Stimulated activated CD4-positive, alpha-beta T cell treated with anti-CD3 and anti-CD28 coated beads, Interleukin-1b, Interleukin-23, amount 100 ng/mL, for 1 hour (primary cell): ENCODE data around the gene RABL2B.

Source experiments
- DNase-seq, 2 donors: peaks; one replicate each; pipeline ENCODE4 v3.0.0-alpha.2; 2020; ENCODE audit warnings: low read depth in 2 of 2

RABL2B gene

DNA sequence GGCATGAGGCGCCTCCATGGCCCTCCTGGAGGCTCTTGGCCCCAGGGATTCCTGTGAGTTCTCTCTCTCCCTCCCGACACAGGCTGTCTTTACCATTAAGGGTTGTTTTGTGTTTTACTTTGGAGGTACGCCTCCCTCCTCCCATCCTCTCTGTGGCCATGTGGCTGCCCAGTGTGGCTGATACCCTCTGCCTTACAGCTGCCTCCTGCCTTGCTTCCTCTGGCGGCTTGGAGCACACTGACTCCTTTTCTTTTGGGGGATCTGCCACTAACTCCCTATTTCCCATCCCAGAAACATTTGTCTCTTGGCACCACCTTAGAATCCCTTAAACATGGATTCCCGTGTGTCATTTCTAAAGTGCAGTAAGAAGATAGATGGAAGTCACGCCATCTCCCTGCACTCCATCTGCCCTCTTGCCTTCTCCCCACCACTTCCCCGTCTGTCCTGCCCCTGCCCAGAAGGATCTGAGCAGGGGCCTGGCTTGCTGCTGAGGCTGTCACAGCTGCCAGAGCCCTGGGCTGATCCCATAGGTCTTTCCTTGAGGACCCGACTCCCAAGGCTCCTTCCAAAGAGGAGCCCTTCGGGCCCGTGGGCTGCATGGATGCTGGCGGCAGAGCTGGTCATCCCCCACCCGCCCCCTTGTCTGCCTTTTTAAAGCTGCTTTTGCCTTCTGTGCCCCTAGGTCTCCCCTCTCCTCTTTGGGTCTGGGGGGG, 60.6 kb downstream of the RABL2B start:
- DNase-seq, result no peak

DNA sequence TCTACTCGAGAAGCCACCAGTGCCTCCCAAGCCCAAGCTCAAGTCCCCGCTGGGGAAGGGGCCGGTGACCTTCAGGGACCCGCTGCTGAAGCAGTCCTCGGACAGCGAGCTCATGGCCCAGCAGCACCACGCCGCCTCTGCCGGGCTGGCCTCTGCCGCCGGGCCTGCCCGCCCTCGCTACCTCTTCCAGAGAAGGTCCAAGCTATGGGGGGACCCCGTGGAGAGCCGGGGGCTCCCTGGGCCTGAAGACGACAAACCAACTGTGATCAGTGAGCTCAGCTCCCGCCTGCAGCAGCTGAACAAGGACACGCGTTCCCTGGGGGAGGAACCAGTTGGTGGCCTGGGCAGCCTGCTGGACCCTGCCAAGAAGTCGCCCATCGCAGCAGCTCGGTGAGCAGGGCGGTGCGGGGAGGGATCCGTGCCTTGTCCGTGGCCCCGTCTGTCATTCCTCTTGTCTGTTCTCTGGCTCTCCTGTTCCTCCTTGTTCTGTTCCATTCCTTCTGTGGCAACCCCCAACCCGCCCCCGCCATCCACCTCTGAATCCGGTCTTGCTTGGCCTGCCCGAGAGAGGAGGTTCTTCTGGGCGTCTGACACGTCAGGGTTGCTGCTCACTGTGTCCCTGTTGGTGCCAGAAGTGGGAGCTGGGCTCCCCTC, 61.3 kb downstream of the RABL2B start:
- DNase-seq, result no peak

DNA sequence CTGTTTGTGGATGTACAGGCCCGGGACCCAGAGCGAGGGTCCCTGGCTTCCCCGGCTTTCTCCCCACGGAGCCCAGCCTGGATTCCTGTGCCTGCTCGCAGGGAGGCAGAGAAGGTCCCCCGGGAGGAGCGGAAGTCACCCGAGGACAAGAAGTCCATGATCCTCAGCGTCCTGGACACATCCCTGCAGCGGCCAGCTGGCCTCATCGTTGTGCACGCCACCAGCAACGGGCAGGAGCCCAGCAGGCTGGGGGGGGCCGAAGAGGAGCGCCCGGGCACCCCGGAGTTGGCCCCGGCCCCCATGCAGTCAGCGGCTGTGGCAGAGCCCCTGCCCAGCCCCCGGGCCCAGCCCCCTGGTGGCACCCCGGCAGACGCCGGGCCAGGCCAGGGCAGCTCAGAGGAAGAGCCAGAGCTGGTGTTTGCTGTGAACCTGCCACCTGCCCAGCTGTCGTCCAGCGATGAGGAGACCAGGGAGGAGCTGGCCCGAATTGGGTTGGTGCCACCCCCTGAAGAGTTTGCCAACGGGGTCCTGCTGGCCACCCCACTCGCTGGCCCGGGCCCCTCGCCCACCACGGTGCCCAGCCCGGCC, 62.1 kb downstream of the RABL2B start:
- DNase-seq, result no peak

DNA sequence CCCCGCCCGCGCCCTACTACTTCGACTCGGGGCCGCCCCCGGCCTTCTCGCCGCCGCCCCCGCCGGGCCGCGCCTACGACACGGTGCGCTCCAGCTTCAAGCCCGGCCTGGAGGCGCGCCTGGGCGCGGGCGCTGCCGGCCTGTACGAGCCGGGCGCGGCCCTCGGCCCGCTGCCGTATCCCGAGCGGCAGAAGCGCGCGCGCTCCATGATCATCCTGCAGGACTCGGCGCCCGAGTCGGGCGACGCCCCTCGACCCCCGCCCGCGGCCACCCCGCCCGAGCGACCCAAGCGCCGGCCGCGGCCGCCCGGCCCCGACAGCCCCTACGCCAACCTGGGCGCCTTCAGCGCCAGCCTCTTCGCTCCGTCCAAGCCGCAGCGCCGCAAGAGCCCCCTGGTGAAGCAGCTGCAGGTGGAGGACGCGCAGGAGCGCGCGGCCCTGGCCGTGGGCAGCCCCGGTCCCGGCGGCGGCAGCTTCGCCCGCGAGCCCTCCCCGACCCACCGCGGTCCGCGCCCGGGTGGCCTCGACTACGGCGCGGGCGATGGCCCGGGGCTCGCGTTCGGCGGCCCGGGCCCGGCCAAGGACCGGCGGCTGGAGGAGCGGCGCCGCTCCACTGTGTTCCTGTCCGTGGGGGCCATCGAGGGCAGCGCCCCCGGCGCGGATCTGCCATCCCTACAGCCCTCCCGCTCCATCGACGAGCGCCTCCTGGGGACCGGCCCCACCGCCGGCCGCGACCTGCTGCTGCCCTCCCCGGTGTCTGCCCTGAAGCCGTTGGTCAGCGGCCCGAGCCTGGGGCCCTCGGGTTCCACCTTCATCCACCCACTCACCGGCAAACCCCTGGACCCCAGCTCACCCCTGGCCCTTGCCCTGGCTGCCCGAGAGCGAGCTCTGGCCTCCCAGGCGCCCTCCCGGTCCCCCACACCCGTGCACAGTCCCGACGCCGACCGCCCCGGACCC, 62.9 kb downstream of the RABL2B start:
- no peak for DNase-seq

DNA sequence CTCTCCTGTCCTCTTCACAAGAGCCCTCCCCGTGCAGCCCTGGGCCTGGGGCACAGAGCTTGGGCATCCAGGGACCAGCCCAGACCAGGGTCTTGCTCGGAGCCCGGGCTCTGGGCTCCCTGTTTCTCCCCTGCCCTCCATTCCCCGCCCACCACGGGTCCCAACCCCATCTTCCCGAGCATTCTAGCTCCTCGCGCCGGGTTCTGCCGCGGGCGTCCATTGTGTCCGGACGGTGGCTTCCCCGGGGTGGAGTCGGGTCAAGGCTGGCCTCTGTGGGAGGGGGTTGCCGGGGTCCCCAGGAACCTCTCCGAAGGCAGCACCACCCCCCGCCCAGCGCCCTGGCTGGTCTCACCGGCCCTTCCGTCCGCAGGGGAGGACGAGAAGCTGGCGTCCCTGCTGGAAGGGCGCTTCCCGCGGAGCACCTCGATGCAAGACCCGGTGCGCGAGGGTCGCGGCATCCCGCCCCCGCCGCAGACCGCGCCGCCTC, 63.6 kb downstream of the RABL2B start:
- no peak for DNase-seq

DNA sequence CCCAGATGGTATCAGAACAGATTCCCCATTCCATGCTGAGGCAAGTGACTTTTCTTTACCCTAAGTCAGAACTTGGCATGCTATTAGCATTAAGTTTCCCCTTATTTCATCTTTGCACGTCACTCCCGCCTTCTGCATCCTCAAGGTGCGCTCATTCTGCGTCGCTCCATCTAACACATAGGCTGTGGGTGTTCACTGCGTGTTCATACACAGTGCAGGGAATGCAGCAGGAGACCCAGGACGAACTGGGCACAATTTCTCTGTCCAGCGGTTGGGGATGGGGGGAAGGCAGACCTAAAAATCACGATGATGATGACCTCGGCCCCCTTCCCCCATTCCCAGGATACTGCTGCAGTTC, 65.1 kb downstream of the RABL2B start:
- no peak for DNase-seq

DNA sequence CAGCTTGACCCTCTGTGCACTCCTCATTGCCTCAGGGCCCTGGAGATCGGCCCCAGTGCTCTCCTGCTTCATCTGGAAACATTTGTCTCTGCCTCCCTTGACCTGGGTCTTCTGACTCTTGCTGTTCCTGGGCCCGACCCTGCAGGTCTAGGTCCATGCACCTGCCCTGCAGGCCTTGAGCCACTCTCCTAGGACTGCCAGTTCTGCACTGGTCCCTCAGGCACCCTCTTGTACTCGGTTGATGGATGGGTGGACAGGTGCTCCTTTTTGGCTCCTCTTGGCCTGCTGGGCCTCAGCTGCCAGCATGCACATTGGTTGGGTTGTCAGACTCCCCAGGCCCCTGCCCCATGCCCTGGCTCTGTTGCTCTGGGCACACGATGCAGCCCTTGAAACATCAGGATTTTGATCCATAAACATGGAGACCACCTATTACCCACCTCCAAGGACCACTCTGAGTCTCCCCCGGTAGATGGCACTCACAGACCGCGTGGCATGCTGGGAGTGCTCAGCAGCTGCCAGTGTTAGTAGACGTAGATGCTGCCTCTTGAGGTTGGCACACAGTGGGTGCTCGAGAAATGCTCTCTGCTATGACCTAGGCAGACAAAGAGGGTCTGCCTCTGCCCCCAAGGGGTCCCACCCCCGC, 65.6 kb downstream of the RABL2B start:
- DNase-seq, result no peak
